SK-N-SH treated with all-trans-retinoic acid at 6 μM for 48 hours (cell line): ENCODE data around the gene ANG.

Experiments
- ATAC-seq: fragments of 200-7000 bp; cut with Tn5 transposase; 3 replicates; pipeline ENCODE4 v1.9.1; 2020; ENCODE audit warnings: mild to moderate bottlenecking, moderate library complexity
- BACH2 ChIP-seq: fragments of 250-450 bp; sonication (Bioruptor Pico); IDR thresholded peaks from 2 replicates; pipeline ENCODE4 v1.9.0; 2021; ENCODE audit warnings: mild to moderate bottlenecking, borderline replicate concordance
- CREB5 ChIP-seq: fragments of 250-450 bp; sonication (Bioruptor Pico); IDR thresholded peaks from 2 replicates; pipeline ENCODE4 v1.5.1; 2020; ENCODE audit warnings: low read depth, mild to moderate bottlenecking, moderate library complexity
- CSDC2 ChIP-seq: fragments of 250-450 bp; sonication (Bioruptor Pico); IDR thresholded peaks from 2 replicates; pipeline ENCODE4 v1.5.0; 2020; ENCODE audit warnings: mild to moderate bottlenecking, moderate library complexity
- ESRRG ChIP-seq: fragments of 250-450 bp; sonication (Bioruptor Pico); IDR thresholded peaks from 2 replicates; pipeline ENCODE4 v1.6.1; 2021; ENCODE audit warnings: mild to moderate bottlenecking
- ISL1 ChIP-seq: fragments of 250-450 bp; sonication (Bioruptor Pico); IDR thresholded peaks from 2 replicates; pipeline ENCODE4 v2.1.2; 2022; ENCODE audit warnings: mild to moderate bottlenecking, moderate library complexity
- OSR1 ChIP-seq: fragments of 250-450 bp; sonication (Bioruptor Pico); IDR thresholded peaks from 2 replicates; pipeline ENCODE4 v1.8.0; 2022; ENCODE audit warnings: moderate library complexity, mild to moderate bottlenecking, inconsistent platforms
- PATZ1 ChIP-seq: fragments of 250-450 bp; sonication (Bioruptor Pico); IDR thresholded peaks from 2 replicates; pipeline ENCODE4 v1.8.0; 2020; ENCODE audit warnings: mild to moderate bottlenecking, moderate library complexity, borderline replicate concordance
- POU6F1 ChIP-seq: fragments of 250-450 bp; sonication (Bioruptor Pico); IDR thresholded peaks from 2 replicates; pipeline ENCODE4 v1.8.0; 2021; ENCODE audit warnings: low read depth, mild to moderate bottlenecking, moderate library complexity, borderline replicate concordance
- PPARA ChIP-seq: fragments of 250-450 bp; sonication (Bioruptor Pico); IDR thresholded peaks from 2 replicates; pipeline ENCODE4 v1.5.0; 2020; ENCODE audit warnings: mild to moderate bottlenecking, borderline replicate concordance
- RARB ChIP-seq: fragments of 250-450 bp; sonication (Bioruptor Pico); IDR thresholded peaks from 2 replicates; pipeline ENCODE4 v1.8.0; 2021; ENCODE audit warnings: mild to moderate bottlenecking, moderate library complexity
- SNAI2 ChIP-seq: fragments of 250-450 bp; sonication (Bioruptor Pico); IDR thresholded peaks from 2 replicates; pipeline ENCODE4 v1.5.0; 2020; ENCODE audit warnings: mild to moderate bottlenecking, moderate library complexity
- TCF4 ChIP-seq: fragments of 250-450 bp; sonication (Bioruptor Pico); IDR thresholded peaks from 2 replicates; pipeline ENCODE4 v1.8.0; 2021; ENCODE audit warnings: mild to moderate bottlenecking, moderate library complexity, borderline replicate concordance
- TOX ChIP-seq: fragments of 250-450 bp; sonication (Bioruptor Pico); IDR thresholded peaks from 2 replicates; pipeline ENCODE4 v1.8.0; 2021; ENCODE audit warnings: mild to moderate bottlenecking, moderate library complexity, borderline replicate concordance
- TSHZ2 ChIP-seq: fragments of 250-450 bp; sonication (Bioruptor Pico); IDR thresholded peaks from 2 replicates; pipeline ENCODE4 v1.5.0; 2020; ENCODE audit warnings: mild to moderate bottlenecking, moderate library complexity
- ZC3H10 ChIP-seq: fragments of 250-450 bp; sonication (Bioruptor Pico); IDR thresholded peaks from 2 replicates; pipeline ENCODE4 v1.5.1; 2021; ENCODE audit warnings: mild to moderate bottlenecking, moderate library complexity
- ZFP30 ChIP-seq: fragments of 450-650 bp; formaldehyde crosslinking; IDR thresholded peaks from 2 replicates; pipeline ENCODE4 v1.5.0; 2022; ENCODE audit warnings: mild to moderate bottlenecking, moderate library complexity
- ZNF565 ChIP-seq: fragments of 450-650 bp; formaldehyde crosslinking; conservative IDR thresholded peaks from 2 replicates; pipeline ENCODE4 v1.5.0; 2020; ENCODE audit warnings: low read depth, mild to moderate bottlenecking, moderate library complexity
- ZNF70 ChIP-seq: fragments of 450-650 bp; formaldehyde crosslinking; IDR thresholded peaks from 2 replicates; pipeline ENCODE4 v1.5.0; 2020; ENCODE audit warnings: mild to moderate bottlenecking, moderate library complexity
- ZNF8 ChIP-seq: fragments of 450-650 bp; formaldehyde crosslinking; IDR thresholded peaks from 2 replicates; pipeline ENCODE4 v1.5.0; 2020; ENCODE audit warnings: mild to moderate bottlenecking, moderate library complexity

Gene ANG

GRCh38 chr14:20652996-20653975, 35.3 kb upstream of the ANG start:
- TF ChIP-seq ESRRG (CRISPR knock-in tag), result no peak
- no peak for TF ChIP-seq OSR1
- TF ChIP-seq BACH2 (CRISPR knock-in tag), result no peak
- peak; percentile 62 for ATAC-seq

DNA sequence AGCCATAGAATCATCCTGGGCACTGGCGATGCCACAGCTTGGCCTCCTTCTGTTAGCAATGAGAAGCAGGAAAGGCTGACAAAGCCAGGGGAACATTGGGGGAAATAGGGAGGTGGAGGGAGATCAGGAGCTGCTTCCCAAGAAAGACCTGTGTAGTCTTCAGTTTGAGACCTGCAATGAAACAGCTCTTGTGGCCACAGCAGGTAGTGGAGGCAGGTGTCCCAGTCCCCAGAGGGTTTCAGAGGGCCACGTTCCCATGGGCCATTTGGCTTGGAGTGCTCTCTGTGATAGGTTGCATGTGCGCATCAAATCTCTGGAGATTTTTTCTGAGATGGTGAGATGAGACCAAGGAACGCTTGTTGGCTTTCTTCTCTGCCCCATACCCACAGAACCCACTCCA, 32.7 kb upstream of the ANG start:
- no peak for TF ChIP-seq RARB (CRISPR knock-in tag)
- TF ChIP-seq, all 23 proteins: peak for 0
- ATAC-seq, result no peak

DNA sequence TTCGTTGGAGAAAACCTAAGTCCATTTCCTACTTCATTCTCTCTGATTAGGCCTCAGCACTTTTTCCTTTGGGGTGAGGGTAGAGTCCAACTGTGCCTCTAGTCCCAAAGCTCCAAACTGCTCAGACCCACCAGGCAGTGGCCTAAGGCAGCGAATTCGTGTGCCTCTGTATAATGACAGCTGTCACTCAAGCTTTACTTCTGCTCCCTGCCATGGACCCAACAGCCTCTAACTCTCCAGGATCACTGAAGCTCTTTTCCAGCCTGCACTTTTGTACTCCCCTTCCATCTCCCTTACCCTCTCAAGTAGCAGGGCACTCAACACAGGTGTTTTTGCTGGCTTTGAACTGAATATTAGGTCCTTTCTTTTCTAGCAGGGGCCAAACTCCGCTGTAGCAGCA, 32.3 kb upstream of the ANG start:
- TF ChIP-seq ESRRG (CRISPR knock-in tag) (no peak), RARB (CRISPR knock-in tag) (no peak), TSHZ2 (CRISPR knock-in tag) (no peak), SNAI2 (no peak), CSDC2 (no peak)
- no peak for ATAC-seq

DNA sequence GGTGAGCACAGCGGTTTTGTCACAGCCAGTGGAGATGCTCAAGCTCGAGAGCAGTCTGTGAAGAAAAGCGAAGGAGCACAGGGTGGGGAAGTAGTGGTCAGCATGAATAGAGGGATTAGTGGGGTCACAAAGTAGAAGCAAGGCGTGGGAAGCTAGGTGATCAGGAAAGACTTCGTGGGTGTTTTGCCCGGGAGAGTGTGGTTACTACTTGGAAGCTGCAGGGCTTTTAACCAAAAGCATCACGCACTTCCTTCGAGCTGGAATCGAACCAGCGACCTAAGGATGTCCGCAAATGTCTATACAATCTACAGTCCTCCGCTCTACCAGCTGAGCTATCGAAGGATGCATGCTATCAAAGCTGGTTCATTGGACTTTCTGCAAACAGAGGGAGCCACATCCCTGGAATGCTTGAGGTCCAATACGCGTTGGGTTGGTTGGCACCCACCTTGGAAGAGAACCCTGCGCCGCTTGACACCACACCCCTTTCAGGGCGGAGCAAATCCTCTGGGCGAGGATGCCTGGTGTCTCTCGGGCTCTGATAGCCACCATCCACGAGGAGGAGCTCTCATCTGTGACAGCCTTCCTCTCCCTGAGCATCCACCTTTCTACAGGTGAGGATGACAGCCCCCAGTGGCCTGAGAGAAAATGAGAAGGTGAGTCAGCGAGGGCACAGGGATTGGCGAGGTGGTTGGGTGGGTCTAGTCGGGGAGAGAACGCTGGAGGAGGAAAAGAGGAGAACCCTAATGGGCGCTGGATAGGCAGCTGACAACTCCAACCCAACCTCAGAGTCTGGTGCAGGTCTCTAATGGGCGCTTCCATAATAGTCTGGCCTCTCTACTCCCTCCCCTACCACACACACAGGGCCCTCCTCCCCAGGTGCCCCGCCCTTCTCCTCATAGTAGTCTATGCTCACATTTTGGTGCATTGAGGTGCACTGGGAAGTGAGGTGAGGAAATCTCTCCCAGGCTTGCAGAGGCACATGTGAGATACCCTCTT, 31.1 kb upstream of the ANG start:
- TF ChIP-seq ISL1 (no peak), OSR1 (no peak), BACH2 (CRISPR knock-in tag) (no peak), ZFP30 (CRISPR knock-in tag) (no peak), CSDC2 (no peak), RARB (CRISPR knock-in tag) (no peak), PPARA (CRISPR knock-in tag) (no peak), PATZ1 (CRISPR knock-in tag) (no peak), TSHZ2 (CRISPR knock-in tag) (no peak)
- peak; percentile 56 for ATAC-seq

GRCh38 chr14:20658246-20658645, 30.3 kb upstream of the ANG start:
- no peak for ATAC-seq
- TF ChIP-seq ESRRG (CRISPR knock-in tag), result no peak
- no peak for TF ChIP-seq ZNF70 (CRISPR knock-in tag)
- no peak for TF ChIP-seq TCF4
- no peak for TF ChIP-seq RARB (CRISPR knock-in tag)
- no peak for TF ChIP-seq ZNF8 (CRISPR knock-in tag)
- no peak for TF ChIP-seq SNAI2
- TF ChIP-seq OSR1, result no peak
- no peak for TF ChIP-seq ISL1
- no peak for TF ChIP-seq TOX (CRISPR knock-in tag)
- TF ChIP-seq CREB5 (CRISPR knock-in tag), result no peak
- no peak for TF ChIP-seq ZNF565 (CRISPR knock-in tag)
- no peak for TF ChIP-seq ZC3H10
- TF ChIP-seq PPARA (CRISPR knock-in tag), result no peak
- TF ChIP-seq POU6F1 (CRISPR knock-in tag), result no peak
